K562 (cell line): Measurements from ENCODE around the gene TGM3. TPM values are rescaled to one million over a fixed set of nuclear protein-coding genes. Genes with fewer than 3 reads are reported as not detected.

Experiments
- ATAC-seq: fragments of 200-7000 bp; cut with Tn5 transposase; 3 replicates; pipeline ENCODE4 v1.9.1; 2020; ENCODE audit warnings: moderate library complexity
- BruUV-seq: library from RNA; stranded (reverse); fragments of 400-500 nt; replicated peaks from 2 replicates; lab custom pipeline; 2021; lab: Mats Ljungman, UMichigan
- CTCF ChIA-PET: fragments of 300-600 bp; formaldehyde crosslinking; extraction: SDS; loops from one replicate; lab custom pipeline; 2021; ENCODE audit warnings: low intra/inter-chr PET ratio; lab: Yijun Ruan, JAX
- POLR2A ChIA-PET: fragments of 300-600, 350-650 bp; sonication (Branson Sonifier 250); formaldehyde crosslinking; extraction: SDS; loops from one replicate; lab custom pipeline; 2021; ENCODE audit warnings: antibody characterized with exemption, inconsistent platforms; lab: Yijun Ruan, JAX
- DNase-seq, 4 experiments: peaks; one replicate each; pipeline versions ENCODE4 v3.0.0 to v3.0.0-alpha.2; 2011 to 2018; ENCODE audit warnings: low spot score in 3 of 4, mixed read lengths in 3 of 4; ENCODE audit errors: extremely low read depth in 1 of 4
- FAIRE-seq: peaks from 2 replicates; lab custom pipeline; 2011; peaks lifted over from hg19 to GRCh38; lab: Jason Lieb, UNC
- H2AFZ ChIP-seq: 2 replicates; pipeline ENCODE4 v1.6.0; 2011; ENCODE audit warnings: low read depth, low read length, control low read depth, inconsistent platforms
- H3K27ac ChIP-seq: fragments of 200-600 bp; 3 replicates; pipeline ENCODE4 v1.8.0; 2011; ENCODE audit warnings: low read depth, mild to moderate bottlenecking, control low read depth, inconsistent platforms, low read length, moderate library complexity, mixed read lengths; ENCODE audit errors: extremely low read depth
- H3K27me3 ChIP-seq, 2 experiments: fragments of 300-600 bp in 1 of 2; 2 replicates in 1 of 2; 3 replicates in 1 of 2; pipeline versions ENCODE4 v1.6.0 to v1.8.0; 2011; ENCODE audit warnings: inconsistent platforms in 2 of 2, low read length in 2 of 2, mild to moderate bottlenecking in 1 of 2, mixed read lengths in 1 of 2, moderate library complexity in 1 of 2; ENCODE audit not compliant: control insufficient read depth in 2 of 2, insufficient read depth in 2 of 2
- H3K36me3 ChIP-seq: fragments of 300-600 bp; 3 replicates; pipeline ENCODE4 v1.8.0; 2011; ENCODE audit warnings: mild to moderate bottlenecking, low read length, inconsistent platforms; ENCODE audit not compliant: control insufficient read depth, insufficient read depth
- H3K4me1 ChIP-seq, 2 experiments: fragments of 200-600 bp in 1 of 2; replicated peaks in 1 of 2; 2 replicates in 1 of 2; 3 replicates in 1 of 2; pipeline versions ENCODE4 v1.5.1 to v1.8.0; 2011; ENCODE audit warnings: inconsistent platforms in 2 of 2, low read length in 2 of 2, mild to moderate bottlenecking in 1 of 2, mixed read lengths in 1 of 2, moderate library complexity in 1 of 2; ENCODE audit not compliant: control insufficient read depth in 2 of 2, insufficient read depth in 2 of 2
- H3K4me2 ChIP-seq: 2 replicates; pipeline ENCODE4 v1.6.1; 2011; ENCODE audit warnings: low read length, control low read depth, inconsistent platforms, mixed read lengths; ENCODE audit not compliant: insufficient read depth
- H3K4me3 ChIP-seq: fragments of 200-600 bp; sonication (generic), shearing (Covaris generic); 2 replicates; pipeline ENCODE4 v1.5.1; 2016; ENCODE audit warnings: control low read depth, inconsistent platforms
- H3K79me2 ChIP-seq: fragments of 200-600 bp; 3 replicates; pipeline ENCODE4 v1.8.0; 2011; ENCODE audit warnings: low read length, inconsistent platforms; ENCODE audit not compliant: control insufficient read depth, insufficient read depth
- H3K9ac ChIP-seq, 2 experiments: 2 replicates each; pipeline versions ENCODE4 v1.6.0 to v1.6.1; 2011; ENCODE audit warnings: low read depth in 2 of 2, low read length in 2 of 2, control low read depth in 1 of 2, inconsistent platforms in 1 of 2, mild to moderate bottlenecking in 1 of 2, mixed read lengths in 1 of 2; ENCODE audit not compliant: insufficient read depth in 1 of 2
- H3K9me1 ChIP-seq: one replicate; pipeline ENCODE4 v1.6.0; 2011; ENCODE audit warnings: inconsistent platforms, mild to moderate bottlenecking, low read length, moderate library complexity; ENCODE audit not compliant: control insufficient read depth, insufficient read depth
- H3K9me3 ChIP-seq: replicated peaks from 2 replicates; pipeline ENCODE4 v1.5.1; 2011; ENCODE audit warnings: low read depth, low read length, inconsistent platforms; ENCODE audit not compliant: control insufficient read depth, insufficient read depth
- H4K20me1 ChIP-seq: replicated peaks from 2 replicates; pipeline ENCODE4 v1.6.1; 2011; ENCODE audit warnings: low read length, inconsistent platforms, mixed read lengths; ENCODE audit not compliant: control insufficient read depth, insufficient read depth
- DDX20 ChIP-seq: fragments of 450-650 bp; IDR thresholded peaks from 2 replicates; pipeline ENCODE4 v1.6.1; 2016; ENCODE audit warnings: missing genetic modification characterization, low read depth, mild to moderate bottlenecking, missing compliant biosample characterization, moderate library complexity
- FOXM1 ChIP-seq, 2 experiments: fragments of 450-650 bp in 1 of 2; sonication (generic) in 1 of 2; formaldehyde crosslinking in 1 of 2; IDR thresholded peaks; 2 replicates each; pipeline versions ENCODE4 v1.6.1 to v1.9.0; 2017 to 2022; ENCODE audit warnings: low read depth in 2 of 2, mild to moderate bottlenecking in 2 of 2, missing genetic modification reagents in 1 of 2, moderate library complexity in 1 of 2
- HDAC2 ChIP-seq: fragments of 450-650 bp; IDR thresholded peaks from 2 replicates; pipeline ENCODE4 v1.6.1; 2016; ENCODE audit warnings: mild to moderate bottlenecking
- KAT7 ChIP-seq: sonication (generic); formaldehyde crosslinking; IDR thresholded peaks from 2 replicates; pipeline ENCODE4 v1.8.0; 2022; ENCODE audit warnings: missing genetic modification reagents, mild to moderate bottlenecking, borderline replicate concordance
- MCM7 ChIP-seq, 2 experiments: fragments of 450-650 bp; IDR thresholded peaks; 2 replicates each; pipeline ENCODE4 v1.6.1; 2016 to 2018
- NCOA1 ChIP-seq: fragments of 450-650 bp; IDR thresholded peaks from 2 replicates; pipeline ENCODE4 v1.6.1; 2016; ENCODE audit warnings: low read depth
- PHF20 ChIP-seq: fragments of 450-650 bp; IDR thresholded peaks from 2 replicates; pipeline ENCODE4 v1.6.1; 2018; ENCODE audit not compliant: partially characterized antibody
- POLR3G ChIP-seq: IDR thresholded peaks from 2 replicates; pipeline ENCODE4 v1.6.1; 2011; ENCODE audit not compliant: insufficient read length, insufficient replicate concordance; ENCODE audit errors: extremely low read depth
- RFX1 ChIP-seq: fragments of 450-650 bp; IDR thresholded peaks from 2 replicates; pipeline ENCODE4 v1.6.1; 2016; ENCODE audit warnings: mild to moderate bottlenecking, moderate library complexity
- SMAD3 ChIP-seq: fragments of 450-650 bp; formaldehyde crosslinking; conservative IDR thresholded peaks from 2 replicates; pipeline ENCODE4 v1.4.0; 2020; ENCODE audit warnings: mild to moderate bottlenecking
- SP2 ChIP-seq: IDR thresholded peaks from 2 replicates; pipeline ENCODE4 v1.6.1; 2011; ENCODE audit warnings: mild to moderate bottlenecking, low read depth, low read length, moderate library complexity; ENCODE audit not compliant: poor library complexity, severe bottlenecking; ENCODE audit errors: extremely low read depth
- ZBTB34 ChIP-seq: fragments of 250-450 bp; sonication (Bioruptor Pico); IDR thresholded peaks from 2 replicates; pipeline ENCODE4 v1.8.0; 2021; ENCODE audit warnings: mild to moderate bottlenecking, moderate library complexity
- ZNF12 ChIP-seq: sonication (generic); formaldehyde crosslinking; IDR thresholded peaks from 2 replicates; pipeline ENCODE4 v1.4.0; 2020; ENCODE audit warnings: mild to moderate bottlenecking, missing genetic modification reagents
- ZNF165 ChIP-seq: fragments of 250-450 bp; sonication (Bioruptor Pico); IDR thresholded peaks from 2 replicates; pipeline ENCODE4 v1.4.0; 2020; ENCODE audit warnings: borderline replicate concordance
- ZNF354B ChIP-seq: fragments of 250-450 bp; sonication (Bioruptor Pico); IDR thresholded peaks from 2 replicates; pipeline ENCODE4 v1.4.0; 2020
- ZNF444 ChIP-seq: fragments of 250-450 bp; sonication (Bioruptor Pico); IDR thresholded peaks from 2 replicates; pipeline ENCODE4 v1.4.0; 2020; ENCODE audit warnings: mild to moderate bottlenecking, moderate library complexity
- ZNF551 ChIP-seq: fragments of 250-450 bp; sonication (Bioruptor Pico); IDR thresholded peaks from 2 replicates; pipeline ENCODE4 v1.5.0; 2021; ENCODE audit warnings: mild to moderate bottlenecking, moderate library complexity
- ZNF717 ChIP-seq: fragments of 250-450 bp; sonication (Bioruptor Pico); IDR thresholded peaks from 2 replicates; pipeline ENCODE4 v1.5.0; 2021
- WGBS: fragments of 100-300 bp; shearing (Covaris generic); methylation state at CpG from one replicate; pipeline ENCODE4 v1.1.6; 2016; ENCODE audit warnings: low coverage, mixed read lengths; ENCODE audit not compliant: insufficient coverage; ENCODE audit errors: missing lambda C conversion rate; 5-methylcytosine and 5-hydroxymethylcytosine counted together
- in situ Hi-C: fragments of 300-500 bp; cut with MboI; formaldehyde crosslinking; loops from 4 replicates; pipeline ENCODE4 v1.15.0; 2018; ENCODE audit warnings: inconsistent platforms, mixed read lengths
- intact Hi-C: fragments of 100-400 bp; cut with micrococcal nuclease; formaldehyde crosslinking; loops from 2 replicates; pipeline ENCODE4 v1.14.2; 2022
- polyA plus RNA-seq, 8 experiments: library from polyadenylated mRNA; depleted of rRNA in 4 of 8; stranded (reverse) in 5 of 8; unstranded in 3 of 8; fragments of >200 nt; fragmentation: Nextera tagmentation in 2 of 8; fragmentation: Illumina TruSeq in 1 of 8; extraction: Ambion mirVana in 2 of 8; extraction: Trizol in 1 of 8; gene quantifications; 2 replicates each; pipeline versions ENCODE4 v1.2.1 to v1.2.3, GENCODE V29; 2011 to 2014; ENCODE audit warnings: inconsistent platforms in 1 of 8, missing spikeins in 1 of 8
- total RNA-seq, 7 experiments: library from RNA; depleted of rRNA in 6 of 7; stranded (reverse); fragments of >200 nt in 6 of 7; fragmentation: Illumina TruSeq in 2 of 7; extraction: Trizol in 2 of 7; gene quantifications; 2 replicates each; pipeline versions ENCODE4 v1.2.1 to v1.2.3, GENCODE V29; 2011 to 2021; ENCODE audit warnings: low replicate concordance in 1 of 7

The TGM3 gene
- total and polyA plus RNA-seq, 9 of the 15 experiments (the other 6 are each of a cell fraction or from before 2014, with no cell fraction given): not detected

GRCh38 chr20:2279253-2279779 is 16.5 kb upstream of the TGM3 start:
- Histone ChIP-seq H3K9me1 (no peaks in the 10 kb centered on the region), H3K27ac (no peak overlapping the region), H3K4me2 (no peak overlapping the region), H3K36me3 (no peaks in the 10 kb centered on the region), H3K4me3 (no peak overlapping the region), H3K79me2 (no peaks in the 10 kb centered on the region)
- in situ Hi-C loops (no loop called here), intact Hi-C loops (no loop called here)
- 5% methylated on average over 4 of the region's 5 CpGs for WGBS
- CTCF ChIA-PET: no interaction called here
- FAIRE-seq: no peak
- TF ChIP-seq RFX1 (peak; percentile 43), KAT7 (CRISPR knock-in tag) (no peak), PHF20 (no peak), DDX20 (tag) (no peak), MCM7 (IDR thresholded peaks at IDR 0.05) (no peak), ZNF12 (CRISPR knock-in tag) (no peak)
- TF ChIP-seq, all 486 proteins: peak for 1
- DNase-seq (no peak), ATAC-seq (no peak)
- no peak overlapping the region for H3K9ac ChIP-seq
- no peaks in the 10 kb centered on the region for H3K9me3 ChIP-seq
- H4K20me1 ChIP-seq: no peaks in the 10 kb centered on the region
- POLR2A ChIA-PET: interaction anchor here (0.6 to 1.3 kb wide), 2 partner anchors 34 to 553 kb away, joined by 3 read pairs; no protein-coding TSS in a partner anchor
- no TSS peak for BruUV-seq
- H3K27me3 ChIP-seq: peaks cover 2 to 15% of the 10 kb centered on the region in 2 experiments; a peak in 3 of 5 replicates
- no peak overlapping the region for H2AFZ ChIP-seq
- H3K4me1 ChIP-seq: no peaks in the 10 kb centered on the region

- ATAC-seq: no peak
- no peak for TF ChIP-seq FOXM1 (IDR thresholded peaks at IDR 0.05; ENCODE audit: low read depth)
- TF ChIP-seq FOXM1 (CRISPR knock-in tag; IDR thresholded peaks at IDR 0.05; ENCODE audit: low read depth): no peak
- no peak for TF ChIP-seq ZNF354B (CRISPR knock-in tag)
- no peak for TF ChIP-seq NCOA1
- no peak for TF ChIP-seq ZNF165 (CRISPR knock-in tag)
- no peak for TF ChIP-seq SMAD3 (CRISPR knock-in tag)
- no peak for TF ChIP-seq ZNF717
- no peak for TF ChIP-seq ZNF551 (CRISPR knock-in tag)
- no peak for TF ChIP-seq SP2
- TF ChIP-seq ZNF444: no peak
- no peak for TF ChIP-seq ZBTB34 (CRISPR knock-in tag)
- TF ChIP-seq POLR3G: no peak
- TF ChIP-seq HDAC2: no peak
Measured at GRCh38 chr20:2280082-2280481, 15.7 kb upstream of the TGM3 start.

More at GRCh38 chr20:2280082-2280481, 15.7 kb upstream of the TGM3 start:
- Histone ChIP-seq H3K27ac (no peak overlapping the region), H3K79me2 (no peaks in the 10 kb centered on the region), H3K4me2 (no peak overlapping the region), H3K9me3 (no peaks in the 10 kb centered on the region), H3K27me3 (peaks cover 2 to 13% of the 10 kb centered on the region in 2 experiments; a peak in 2 of 5 replicates), H3K4me3 (no peak overlapping the region), H3K9me1 (no peaks in the 10 kb centered on the region), H3K36me3 (no peaks in the 10 kb centered on the region), H4K20me1 (no peaks in the 10 kb centered on the region), H3K4me1 (no peaks in the 10 kb centered on the region), H2AFZ (no peak overlapping the region), H3K9ac (no peak overlapping the region)
- POLR2A ChIA-PET: interaction anchor here (1.3 kb wide), 1 partner anchor 33 kb away, joined by 3 read pairs; no protein-coding TSS in a partner anchor
- FAIRE-seq (no peak), DNase-seq (no peak)
- intact Hi-C loops: no loop called here
- WGBS: 2% methylated on average over 5 of the region's 6 CpGs
- in situ Hi-C loops: no loop called here
- CTCF ChIA-PET: no interaction called here
- BruUV-seq: no TSS peak
